GM21786 (cell line): ENCODE data around the gene OR6C76.

ENCODE experiments used
- ATAC-seq: cut with Tn5 transposase; IDR thresholded peaks from one replicate; pipeline ENCODE4 v1.9.1; 2021; ENCODE audit not compliant: unreplicated experiment

Gene OR6C76

GRCh38 chr12:55467836-55468235 is 41.8 kb downstream of the OR6C76 start:
- peak; percentile 77 for ATAC-seq

GRCh38 chr12:55469291-55469690 is 43.2 kb downstream of the OR6C76 start:
- ATAC-seq: no peak

GRCh38 chr12:55470088-55470829 is 44.2 kb downstream of the OR6C76 start, which contains the start of gene OR6C70:
Gene OR6C70, minus strand, starts transcription at chr12:55470138. Its CDS starts 0 bp downstream, at chr12:55470138.
- ATAC-seq: no peak

GRCh38 chr12:55472264-55472663 is 46.2 kb downstream of the OR6C76 start:
- no peak for ATAC-seq
